Measurements from ENCODE around the gene PIK3R2.

- TF ChIP-seq CTCF (optimal IDR thresholded peaks at IDR 0.05 in 1 of 3, IDR thresholded peaks at IDR 0.05 in 1 of 3, conservative IDR thresholded peaks at IDR 0.05 in 1 of 3; ENCODE audit: extremely low read depth in 1 of 3, insufficient read depth in 2 of 3, low read length in 3 of 3): no peak
- no peak for TF ChIP-seq EZH2 (IDR thresholded peaks at IDR 0.05; ENCODE audit: low read length)
These were observed 8.7 kb downstream of the PIK3R2 start for GRCh38 chr19:18161636-18162002.

All from keratinocyte (primary cell).